Duodenal mucosa (tissue), 2 donors: ENCODE data around the gene RANBP9.

ENCODE experiments used
- H3K27ac ChIP-seq: one replicate; pipeline ENCODE4 v1.7.0; 2013; ENCODE audit warnings: low read depth, low read length
- H3K27me3 ChIP-seq, 2 donors: one replicate each; pipeline ENCODE4 v1.7.0; 2013; ENCODE audit warnings: low read length in 2 of 2, control low read depth in 1 of 2; ENCODE audit not compliant: insufficient read depth in 2 of 2, control insufficient read depth in 1 of 2
- H3K36me3 ChIP-seq, 2 donors: one replicate each; pipeline ENCODE4 v1.7.0; 2013; ENCODE audit warnings: low read length in 2 of 2, control low read depth in 1 of 2; ENCODE audit not compliant: insufficient read depth in 2 of 2, control insufficient read depth in 1 of 2
- H3K4me1 ChIP-seq, 2 donors: one replicate each; pipeline ENCODE4 v1.7.0; 2013; ENCODE audit warnings: low read length in 2 of 2, control low read depth in 1 of 2; ENCODE audit not compliant: insufficient read depth in 2 of 2, control insufficient read depth in 1 of 2
- H3K4me3 ChIP-seq, 2 donors: one replicate each; pipeline ENCODE4 v1.7.0; 2013; ENCODE audit warnings: low read length in 2 of 2, low read depth in 1 of 2
- H3K9ac ChIP-seq, 2 donors: one replicate each; pipeline ENCODE4 v1.7.0; 2013; ENCODE audit warnings: low read length in 2 of 2, low read depth in 1 of 2
- H3K9me3 ChIP-seq, 2 donors: one replicate each; pipeline ENCODE4 v1.7.0; 2013; ENCODE audit warnings: low read length in 2 of 2, control low read depth in 1 of 2; ENCODE audit not compliant: control insufficient read depth in 1 of 2

Gene RANBP9

DNA sequence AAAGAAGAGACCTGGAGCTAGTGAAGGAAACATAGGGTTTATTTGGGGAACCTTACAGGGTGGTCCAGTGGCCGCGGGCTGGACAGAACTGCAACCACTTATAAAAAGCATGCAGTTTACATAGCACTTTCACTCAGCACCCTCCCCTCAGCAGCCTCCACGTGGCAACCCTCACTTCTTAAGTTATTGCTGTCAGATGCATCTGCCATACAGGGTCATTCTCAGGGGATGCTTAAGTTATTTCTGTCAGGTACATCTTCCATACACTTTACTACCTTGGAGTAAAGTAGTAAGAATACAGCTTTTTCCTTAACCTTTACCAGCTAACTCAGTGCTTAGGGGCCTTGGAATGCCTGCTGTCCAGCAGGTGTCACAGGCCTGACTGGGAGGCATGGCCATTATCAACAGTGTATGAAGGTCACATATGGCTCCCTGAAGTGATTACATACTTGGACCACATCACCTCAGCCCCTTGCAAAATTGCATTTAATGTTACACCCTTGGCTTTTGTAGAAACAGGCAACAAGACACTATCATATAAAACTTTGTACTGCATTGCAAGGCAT is 98.5 kb downstream of the RANBP9 start:
- Histone ChIP-seq H3K36me3 (peaks cover 7 to 10% of the 10 kb centered on the region in 2 donors), H3K27me3 (no peaks in the 10 kb centered on the region), H3K9ac (no peak overlapping the region), H3K4me1 (peaks cover 22 to 26% of the 10 kb centered on the region in 2 donors), H3K27ac (no peak overlapping the region), H3K9me3 (no peaks in the 10 kb centered on the region), H3K4me3 (no peak overlapping the region)

DNA sequence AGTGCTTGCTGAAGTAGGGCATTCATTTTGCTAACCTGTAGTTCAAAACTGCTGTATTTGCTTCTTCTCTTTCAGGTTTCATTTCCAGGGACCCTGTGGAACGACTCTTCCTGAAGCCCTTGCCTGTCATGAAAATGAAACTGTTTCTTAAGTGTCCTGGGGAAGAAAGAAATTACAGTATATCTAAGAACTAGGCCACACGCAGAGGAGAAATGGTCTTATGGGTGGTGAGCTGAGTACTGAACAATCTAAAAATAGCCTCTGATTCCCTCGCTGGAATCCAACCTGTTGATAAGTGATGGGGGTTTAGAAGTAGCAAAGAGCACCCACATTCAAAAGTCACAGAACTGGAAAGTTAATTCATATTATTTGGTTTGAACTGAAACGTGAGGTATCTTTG is 99.9 kb downstream of the RANBP9 start:
- Histone ChIP-seq H3K9ac (no peak overlapping the region), H3K4me1 (peaks cover 20 to 21% of the 10 kb centered on the region in 2 donors), H3K27ac (no peak overlapping the region)

DNA sequence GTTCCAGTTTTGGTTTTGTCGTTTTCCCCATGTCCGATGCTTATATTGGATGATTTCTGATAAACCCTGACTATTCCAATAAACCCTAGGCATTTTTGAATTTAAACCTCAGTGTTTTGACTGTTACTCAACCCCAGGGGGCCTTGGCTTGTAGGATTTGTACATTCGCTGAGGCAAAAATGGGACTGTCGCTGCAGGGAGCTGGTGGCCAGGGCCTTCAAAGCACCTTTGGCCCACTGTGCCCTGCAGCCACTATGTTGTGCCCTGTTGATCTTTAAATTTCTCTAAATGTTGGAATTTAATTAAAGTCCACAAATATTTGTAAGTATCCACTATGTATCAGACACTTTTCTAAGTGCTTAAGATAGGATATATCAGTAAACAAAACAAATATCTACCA is 106.0 kb downstream of the RANBP9 start:
- no peaks in the 10 kb centered on the region for H3K27me3 ChIP-seq
- peaks cover 0 to 22% of the 10 kb centered on the region in 2 donors for H3K36me3 ChIP-seq
- H3K27ac ChIP-seq = no peak overlapping the region
- H3K9me3 ChIP-seq = no peaks in the 10 kb centered on the region
- H3K4me3 ChIP-seq = no peak overlapping the region
- no peaks in the 10 kb centered on the region for H3K4me1 ChIP-seq
- H3K9ac ChIP-seq = no peak overlapping the region

More for the DNA sequence above, 99.9 kb downstream of the RANBP9 start:
- Histone ChIP-seq H3K9me3 (no peaks in the 10 kb centered on the region), H3K4me3 (no peak overlapping the region), H3K36me3 (no peaks in the 10 kb centered on the region), H3K27me3 (no peaks in the 10 kb centered on the region)

DNA sequence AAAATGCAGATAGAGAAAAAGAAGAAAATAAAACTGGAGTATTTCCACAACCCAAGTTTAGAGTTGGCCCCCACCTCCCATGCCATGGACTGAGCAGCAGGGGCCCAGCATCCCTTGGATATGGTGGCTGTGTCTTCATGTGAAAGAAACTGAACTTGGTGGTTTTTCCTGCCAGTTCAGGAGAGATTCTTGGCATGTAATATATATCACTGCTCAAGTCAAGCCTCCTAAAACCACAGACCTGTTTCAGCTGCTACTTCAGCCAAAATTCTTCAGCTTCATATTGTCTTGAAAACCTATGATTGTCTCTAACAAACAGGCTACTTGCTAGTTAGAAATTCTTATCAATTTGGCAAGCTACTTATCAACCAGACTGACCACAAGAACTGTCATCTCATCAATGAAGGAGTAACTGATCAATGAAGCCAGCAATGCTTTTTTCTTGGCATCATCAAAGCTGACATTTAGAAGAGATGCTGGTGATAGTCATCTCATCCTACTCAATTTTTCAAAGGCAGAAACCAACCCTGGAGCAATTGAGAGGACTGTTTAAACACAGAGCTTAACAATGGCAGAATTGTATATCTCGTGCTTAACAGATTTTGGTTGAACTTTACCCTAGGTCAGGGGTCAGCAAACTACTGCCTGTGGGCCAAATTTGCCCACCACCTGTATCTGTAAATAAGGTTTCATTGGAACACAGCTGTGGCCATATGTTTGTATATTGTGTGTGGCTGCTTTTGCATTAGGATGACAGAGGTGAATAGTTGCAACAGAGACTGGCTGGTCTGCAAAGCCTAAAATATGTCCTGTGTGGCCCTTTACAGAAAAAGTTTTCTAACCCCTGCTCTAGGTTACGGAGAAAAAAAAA is 106.9 kb downstream of the RANBP9 start:
- H3K9ac ChIP-seq = no peak overlapping the region
- H3K4me3 ChIP-seq = no peak overlapping the region
- H3K36me3 ChIP-seq = peaks cover 0 to 26% of the 10 kb centered on the region in 2 donors
- H3K27ac ChIP-seq = no peak overlapping the region
- H3K9me3 ChIP-seq = no peaks in the 10 kb centered on the region
- H3K4me1 ChIP-seq = no peaks in the 10 kb centered on the region
- no peaks in the 10 kb centered on the region for H3K27me3 ChIP-seq

DNA sequence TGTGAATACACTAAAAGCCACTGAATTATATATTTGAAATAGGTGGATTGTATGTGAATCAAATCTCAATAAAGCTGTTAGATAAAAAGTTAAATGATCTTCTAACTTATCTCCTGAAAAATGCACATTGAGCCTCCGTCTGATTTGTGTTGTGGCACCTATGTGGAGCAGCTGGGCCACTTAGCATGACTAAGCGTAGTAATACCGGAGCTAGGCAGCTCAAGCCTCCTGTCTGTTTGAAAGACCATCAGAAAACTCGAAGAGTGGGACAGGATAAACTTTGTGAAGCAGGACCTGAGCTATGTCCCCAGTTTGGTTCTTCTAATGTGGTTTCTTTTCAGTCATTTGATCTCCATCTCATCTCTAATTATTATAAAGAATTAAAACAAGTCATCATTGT is 107.5 kb downstream of the RANBP9 start:
- Histone ChIP-seq H3K27me3 (no peaks in the 10 kb centered on the region), H3K9me3 (no peaks in the 10 kb centered on the region), H3K9ac (no peak overlapping the region), H3K36me3 (peaks cover 0 to 26% of the 10 kb centered on the region in 2 donors), H3K27ac (no peak overlapping the region), H3K4me1 (no peaks in the 10 kb centered on the region), H3K4me3 (no peak overlapping the region)

DNA sequence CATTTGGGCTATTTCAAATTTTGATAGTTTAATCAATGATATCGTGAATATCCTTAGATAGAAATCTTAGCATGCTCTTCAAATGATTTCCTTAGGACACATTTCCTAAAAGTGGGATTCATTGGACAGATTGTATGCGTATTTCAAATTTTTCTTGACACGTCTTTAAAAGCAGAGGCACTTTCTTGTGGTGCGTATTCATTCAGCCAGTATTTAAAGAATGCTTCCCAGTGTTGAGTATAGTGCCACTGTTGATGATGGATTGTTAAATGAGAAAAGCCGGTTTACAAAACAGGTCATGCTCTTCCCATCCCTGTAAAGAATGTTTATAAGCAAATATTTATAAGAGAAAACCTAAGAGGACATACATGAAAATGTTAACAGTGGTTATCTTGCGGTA is 111.6 kb downstream of the RANBP9 start:
- H3K27ac ChIP-seq = no peak overlapping the region
- H3K4me3 ChIP-seq = no peak overlapping the region
- no peaks in the 10 kb centered on the region for H3K27me3 ChIP-seq
- no peak overlapping the region for H3K9ac ChIP-seq
- H3K4me1 ChIP-seq = no peaks in the 10 kb centered on the region
- H3K9me3 ChIP-seq = no peaks in the 10 kb centered on the region
- peaks cover 14 to 45% of the 10 kb centered on the region in 2 donors for H3K36me3 ChIP-seq

DNA sequence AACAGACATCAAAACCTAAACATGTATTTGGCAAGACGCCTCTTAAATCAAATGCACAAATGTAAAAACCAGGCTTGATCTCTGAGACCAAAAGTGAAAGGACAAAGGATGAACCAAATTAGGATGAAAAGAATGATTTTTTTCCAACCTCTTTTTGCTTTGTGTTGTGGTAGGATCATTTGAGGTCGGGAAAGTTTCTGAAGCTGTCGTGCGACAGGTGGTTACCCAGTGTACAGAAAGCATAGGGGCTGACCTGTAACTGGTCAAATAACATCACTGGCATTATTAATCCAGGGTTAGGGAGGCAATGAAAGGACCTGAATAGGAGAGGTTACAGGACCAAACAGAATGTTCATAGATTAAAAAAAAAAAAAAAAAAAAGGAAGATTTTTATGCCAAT is 114.6 kb downstream of the RANBP9 start:
- Histone ChIP-seq H3K27ac (no peak overlapping the region), H3K36me3 (peaks cover 21 to 58% of the 10 kb centered on the region in 2 donors), H3K27me3 (no peaks in the 10 kb centered on the region), H3K9ac (no peak overlapping the region), H3K4me3 (no peak overlapping the region), H3K4me1 (no peaks in the 10 kb centered on the region), H3K9me3 (no peaks in the 10 kb centered on the region)

DNA sequence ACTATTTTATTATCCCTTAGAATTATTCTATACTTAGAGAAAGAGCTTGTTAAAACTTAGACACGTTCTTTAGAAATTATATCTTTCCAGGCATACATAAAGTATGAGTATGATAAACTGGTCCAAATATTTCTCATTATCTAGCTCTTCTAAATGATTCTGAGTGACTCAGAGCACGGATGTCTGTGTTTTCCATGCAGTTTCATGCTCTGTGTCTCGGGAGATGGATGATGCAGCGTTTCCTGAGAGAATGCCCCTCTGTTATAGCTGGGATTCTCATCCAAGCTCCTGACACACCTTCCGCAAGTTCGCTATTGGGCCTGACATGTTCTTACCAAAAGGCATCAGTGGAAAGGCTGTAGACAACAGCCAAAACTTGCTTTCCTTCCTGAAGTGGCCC is 117.9 kb downstream of the RANBP9 start:
- H3K27ac ChIP-seq = no peak overlapping the region
- peaks cover 24 to 49% of the 10 kb centered on the region in 2 donors for H3K36me3 ChIP-seq
- no peak overlapping the region for H3K4me3 ChIP-seq
- no peaks in the 10 kb centered on the region for H3K9me3 ChIP-seq
- H3K27me3 ChIP-seq = no peaks in the 10 kb centered on the region
- no peaks in the 10 kb centered on the region for H3K4me1 ChIP-seq
- no peak overlapping the region for H3K9ac ChIP-seq

DNA sequence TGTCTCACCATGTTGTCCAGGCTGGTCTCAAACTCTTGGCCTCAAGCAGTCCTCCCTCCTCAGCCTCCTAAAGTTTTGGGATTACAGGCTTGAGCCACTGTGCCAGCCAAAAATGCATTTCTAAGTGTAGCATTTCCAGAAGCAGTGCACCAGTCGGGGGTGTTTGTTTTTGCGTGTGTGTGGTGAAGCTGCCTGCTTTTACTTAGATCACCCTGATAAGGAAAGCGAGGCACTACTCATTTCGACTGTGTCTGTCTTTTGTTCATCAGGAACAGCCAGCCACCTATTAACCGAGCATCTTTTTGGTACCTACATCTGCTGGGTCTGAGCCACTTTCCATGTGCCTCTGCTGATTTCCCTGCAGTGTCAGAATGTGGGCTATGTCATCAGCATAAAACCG is 118.5 kb downstream of the RANBP9 start:
- H3K27me3 ChIP-seq = no peaks in the 10 kb centered on the region
- H3K27ac ChIP-seq = no peak overlapping the region
- H3K4me3 ChIP-seq = no peak overlapping the region
- no peaks in the 10 kb centered on the region for H3K4me1 ChIP-seq
- H3K9me3 ChIP-seq = no peaks in the 10 kb centered on the region
- peaks cover 25 to 48% of the 10 kb centered on the region in 2 donors for H3K36me3 ChIP-seq
- no peak overlapping the region for H3K9ac ChIP-seq

DNA sequence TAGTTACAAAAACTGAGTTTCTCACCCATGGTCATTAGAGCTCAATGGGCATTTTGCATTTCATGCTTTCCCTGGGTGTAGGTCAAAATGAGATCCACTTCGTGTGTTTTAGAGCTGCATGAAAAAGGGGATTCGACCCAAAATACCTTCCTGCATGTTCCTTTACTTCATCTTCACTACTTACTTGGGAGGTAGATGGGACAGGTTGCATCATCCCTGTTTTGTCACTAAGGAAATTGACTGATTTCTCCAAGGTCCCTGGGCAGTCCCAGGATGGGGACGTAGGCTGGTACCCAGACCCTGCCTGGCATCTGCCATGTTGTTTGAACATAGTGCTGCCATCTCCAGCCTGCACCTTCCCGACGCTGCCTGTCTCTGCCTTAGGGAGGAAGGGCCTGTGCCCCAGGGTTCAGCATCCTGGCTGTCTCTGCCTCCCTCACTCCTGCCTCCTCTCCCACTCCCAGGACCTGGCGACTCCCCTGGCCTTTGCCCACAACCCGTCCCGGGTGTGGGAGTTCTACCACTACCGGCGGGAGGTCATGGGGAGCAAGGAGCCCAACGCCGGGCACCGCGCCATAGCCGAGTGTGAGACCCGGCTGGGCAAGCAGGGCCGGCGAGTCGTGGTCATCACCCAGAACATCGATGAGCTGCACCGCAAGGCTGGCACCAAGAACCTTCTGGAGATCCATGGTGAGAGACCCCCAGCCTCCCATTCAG is 120.3 kb downstream of the RANBP9 start:
- no peaks in the 10 kb centered on the region for H3K9me3 ChIP-seq
- no peak overlapping the region for H3K4me3 ChIP-seq
- H3K27me3 ChIP-seq = no peaks in the 10 kb centered on the region
- H3K9ac ChIP-seq = no peak overlapping the region
- H3K36me3 ChIP-seq = peaks cover 29 to 50% of the 10 kb centered on the region in 2 donors
- H3K27ac ChIP-seq = no peak overlapping the region
- H3K4me1 ChIP-seq = no peaks in the 10 kb centered on the region
